ENCODE results near the gene COX4I2. TPM values are rescaled to one million over a fixed set of nuclear protein-coding genes. Genes with fewer than 3 reads are reported as not detected.

The COX4I2 gene
- total and polyA plus RNA-seq, 2 of the 8 experiments (the other 6 are each of a cell fraction or from before 2014, with no cell fraction given): 0.26 TPM; not detected in 1

- TF ChIP-seq CHD7 (IDR thresholded peaks at IDR 0.05; ENCODE audit: insufficient replicate concordance, low read length) (peak; percentile 88), TAF1 (IDR thresholded peaks at IDR 0.05; ENCODE audit: low read depth, low read length) (peak; percentile 61), CREB1 (IDR thresholded peaks at IDR 0.05) (no peak), EGR1 (IDR thresholded peaks at IDR 0.05; ENCODE audit: borderline replicate concordance, low read depth, low read length) (no peak), ATF2 (IDR thresholded peaks at IDR 0.05; ENCODE audit: low read length) (no peak; the same call in 1 of the 2 replicates), ASH2L (IDR thresholded peaks at IDR 0.05; ENCODE audit: low read length) (no peak), GTF2F1 (IDR thresholded peaks at IDR 0.05; ENCODE audit: borderline replicate concordance, low read depth, low read length) (no peak), EP300 (IDR thresholded peaks at IDR 0.05; ENCODE audit: borderline replicate concordance in 1 of 2, low read depth in 2 of 2, low read length in 2 of 2) (peak in 1 of 2 experiments; percentile 84; a peak in 1 of 3 replicates), SP4 (IDR thresholded peaks at IDR 0.05; ENCODE audit: low read length) (no peak)
These were observed 41.9 kb upstream of the COX4I2 start (continued) for GRCh38 chr20:31595654-31596411.

Data from H1 (cell line).